RKO (cell line): Measurements from ENCODE around the gene ABLIM2.
A peak's percentile ranks its signal among the peaks of the same experiment; 100 is the strongest.

Source experiments
- DNase-seq: peaks from one replicate; pipeline ENCODE4 v3.0.0-alpha.2; 2016; ENCODE audit warnings: low spot score

The ABLIM2 gene

GRCh38 chr4:8004066-8004465, 154.5 kb downstream of the ABLIM2 start:
- no peak for DNase-seq

DNA sequence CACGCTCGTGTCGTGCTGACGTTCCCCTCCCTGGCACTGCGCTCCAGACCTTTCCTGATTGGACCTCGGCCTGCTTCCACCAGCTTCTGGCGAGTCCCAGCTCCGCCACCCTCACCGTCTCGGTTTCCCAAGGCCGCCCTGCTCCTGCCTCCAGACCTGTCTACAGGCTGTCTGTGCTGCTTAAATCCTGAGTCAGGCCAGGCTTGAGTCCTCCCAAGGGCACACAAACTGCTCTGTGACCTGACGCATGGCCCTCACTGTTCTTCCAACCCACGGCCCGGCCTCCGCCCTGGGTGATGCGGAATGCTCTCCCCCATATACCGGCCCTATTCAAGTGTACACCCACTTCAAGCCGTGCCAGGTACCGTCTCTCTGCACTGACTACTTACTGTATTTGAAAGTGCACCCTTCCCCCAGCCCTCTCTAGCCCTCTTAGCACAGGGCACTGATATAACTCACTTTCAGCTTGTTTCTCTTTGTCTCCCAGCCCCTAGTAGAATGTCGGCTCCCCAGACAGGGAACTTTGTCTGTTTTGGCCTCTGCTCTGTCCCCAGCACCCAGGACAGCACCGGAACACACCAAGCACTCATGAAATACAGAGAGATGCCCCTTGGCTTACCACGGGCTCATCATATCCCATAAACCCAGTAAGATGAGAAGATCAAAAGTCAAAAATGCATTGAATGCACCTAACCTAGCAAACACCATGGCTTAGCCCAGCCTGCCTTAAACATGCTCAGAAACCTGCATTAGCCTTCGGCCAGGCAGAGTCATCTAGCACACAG, 155.9 kb downstream of the ABLIM2 start:
- no peak for DNase-seq

GRCh38 chr4:8001564-8002355, 156.9 kb downstream of the ABLIM2 start:
- DNase-seq = no peak

DNA sequence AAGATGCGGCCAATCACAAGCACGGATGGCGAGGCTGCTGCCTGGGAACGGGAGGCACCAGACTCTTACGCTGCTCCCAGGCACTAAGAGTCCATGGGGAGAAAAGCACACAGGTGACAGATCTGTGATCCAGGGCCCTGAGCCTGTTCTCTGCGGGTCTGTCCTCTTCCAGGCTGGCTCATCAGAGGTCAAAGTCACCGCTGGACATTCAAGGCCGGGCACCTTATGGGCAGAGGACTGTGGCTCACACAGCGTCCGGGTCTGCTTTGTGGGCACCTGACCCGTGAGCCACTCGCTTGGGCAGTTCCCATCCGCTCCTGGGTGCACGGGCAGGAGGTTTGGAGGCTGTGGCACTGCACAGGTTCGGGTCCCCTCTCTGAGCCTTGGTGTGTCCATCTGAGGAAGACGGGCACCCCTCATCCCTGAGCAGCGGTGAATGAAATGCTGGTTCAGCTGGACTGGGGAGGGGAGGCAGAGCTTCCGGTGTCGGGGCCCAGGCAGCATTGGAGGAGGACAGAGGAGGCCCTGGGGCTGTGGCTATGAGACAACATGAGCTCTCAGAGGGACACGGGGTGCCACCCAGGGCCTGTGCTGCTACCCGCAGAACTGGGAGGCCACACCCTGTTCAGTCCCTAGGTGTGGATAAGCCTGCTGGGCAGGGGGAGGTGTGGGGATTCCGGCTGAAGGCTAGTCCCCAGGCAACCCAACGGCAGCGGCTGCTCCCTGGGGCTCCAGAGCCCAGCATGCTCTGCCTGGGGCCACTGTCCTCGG, 157.7 kb downstream of the ABLIM2 start:
- DNase-seq = no peak

DNA sequence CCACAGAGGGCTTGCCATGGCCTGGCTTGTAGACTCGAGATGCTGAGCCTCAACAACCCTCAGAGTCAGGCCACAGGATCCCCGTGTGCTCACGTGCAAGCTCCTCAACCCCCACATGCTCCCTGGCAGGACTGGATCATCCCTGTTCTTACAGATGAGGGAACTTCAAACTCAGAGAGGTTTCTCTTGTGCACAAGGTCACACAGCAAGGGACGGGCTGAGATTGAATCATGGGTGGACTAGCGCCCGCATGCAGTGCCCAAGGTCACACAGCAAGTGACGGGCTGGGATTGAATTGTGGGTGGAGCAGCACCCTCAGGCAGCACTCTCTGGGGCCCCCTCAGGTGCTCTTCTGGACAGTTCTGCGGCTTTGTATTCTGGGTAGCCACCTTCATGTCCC, 158.4 kb downstream of the ABLIM2 start:
- DNase-seq = no peak

DNA sequence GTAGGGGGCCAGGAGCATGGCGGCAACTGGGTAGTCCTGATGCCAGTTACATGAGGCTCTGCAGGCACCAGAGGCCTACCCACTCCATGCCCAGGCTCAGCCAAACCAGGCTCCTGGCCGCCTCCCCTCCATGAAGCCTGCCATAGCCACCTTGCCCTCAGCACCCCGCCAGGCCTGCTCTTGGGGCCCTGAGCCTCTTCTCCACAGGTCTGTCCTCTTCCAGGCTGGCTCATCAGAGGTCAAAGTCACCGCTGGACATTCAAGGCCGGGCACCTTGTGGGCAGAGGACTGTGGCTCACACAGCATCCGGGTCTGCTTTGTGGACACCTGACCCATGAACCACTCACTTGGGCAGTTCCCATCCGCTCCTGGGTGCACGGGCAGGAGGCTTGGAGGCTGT, 158.9 kb downstream of the ABLIM2 start:
- DNase-seq = no peak

GRCh38 chr4:7999279-7999678, 159.3 kb downstream of the ABLIM2 start:
- no peak for DNase-seq

- no peak for DNase-seq
Measured at GRCh38 chr4:7998447-7998846, 160.2 kb downstream of the ABLIM2 start.

- DNase-seq = no peak
Measured at GRCh38 chr4:7995866-7996265, 162.7 kb downstream of the ABLIM2 start.

- no peak for DNase-seq
Measured at GRCh38 chr4:7995135-7995534, 163.5 kb downstream of the ABLIM2 start.

DNA sequence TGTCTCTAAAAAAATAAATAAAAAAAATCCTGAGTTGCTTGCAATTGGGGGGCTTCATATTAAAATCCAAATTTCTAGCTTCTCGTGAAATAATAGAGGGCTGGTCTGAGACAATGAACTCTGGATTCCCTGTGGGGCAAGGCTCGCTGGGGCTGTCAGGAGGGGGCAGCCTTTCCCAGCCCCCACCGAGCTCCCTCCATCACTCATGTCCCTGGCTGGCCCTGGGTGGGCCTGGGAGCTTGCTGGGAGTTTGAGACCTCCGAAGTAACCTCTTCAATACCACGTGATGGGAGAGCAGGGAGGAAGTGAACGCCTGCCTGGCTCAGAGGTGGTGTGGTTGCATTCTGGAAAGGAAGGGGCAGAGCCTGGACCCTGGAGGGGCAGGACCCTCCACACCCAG, 164.9 kb downstream of the ABLIM2 start:
- no peak for DNase-seq

- no peak for DNase-seq
Measured at GRCh38 chr4:7992846-7993245, 165.8 kb downstream of the ABLIM2 start.

GRCh38 chr4:7990807-7991459, 167.7 kb downstream of the ABLIM2 start:
- DNase-seq = no peak

- no peak for DNase-seq
Measured at GRCh38 chr4:7989654-7990053, 169.0 kb downstream of the ABLIM2 start.

DNA sequence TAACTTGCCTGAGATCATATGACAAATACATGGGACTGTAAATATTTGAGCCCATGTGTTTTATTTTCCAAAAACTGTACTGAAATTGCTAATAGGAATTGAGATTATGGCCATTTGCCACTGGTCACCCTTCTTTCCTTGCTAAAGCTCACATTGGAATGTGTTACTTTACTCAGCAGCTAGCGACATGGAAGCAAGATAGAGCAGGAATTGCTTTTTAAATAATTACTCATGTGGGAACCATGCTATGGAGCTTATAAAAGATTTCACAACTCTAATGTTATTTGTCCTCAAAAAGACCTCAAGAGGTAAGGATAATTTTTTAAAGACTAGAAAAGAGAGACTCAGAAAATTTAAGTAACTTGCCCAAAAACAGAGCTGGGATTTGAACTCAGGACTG, 170.2 kb downstream of the ABLIM2 start:
- no peak for DNase-seq

DNA sequence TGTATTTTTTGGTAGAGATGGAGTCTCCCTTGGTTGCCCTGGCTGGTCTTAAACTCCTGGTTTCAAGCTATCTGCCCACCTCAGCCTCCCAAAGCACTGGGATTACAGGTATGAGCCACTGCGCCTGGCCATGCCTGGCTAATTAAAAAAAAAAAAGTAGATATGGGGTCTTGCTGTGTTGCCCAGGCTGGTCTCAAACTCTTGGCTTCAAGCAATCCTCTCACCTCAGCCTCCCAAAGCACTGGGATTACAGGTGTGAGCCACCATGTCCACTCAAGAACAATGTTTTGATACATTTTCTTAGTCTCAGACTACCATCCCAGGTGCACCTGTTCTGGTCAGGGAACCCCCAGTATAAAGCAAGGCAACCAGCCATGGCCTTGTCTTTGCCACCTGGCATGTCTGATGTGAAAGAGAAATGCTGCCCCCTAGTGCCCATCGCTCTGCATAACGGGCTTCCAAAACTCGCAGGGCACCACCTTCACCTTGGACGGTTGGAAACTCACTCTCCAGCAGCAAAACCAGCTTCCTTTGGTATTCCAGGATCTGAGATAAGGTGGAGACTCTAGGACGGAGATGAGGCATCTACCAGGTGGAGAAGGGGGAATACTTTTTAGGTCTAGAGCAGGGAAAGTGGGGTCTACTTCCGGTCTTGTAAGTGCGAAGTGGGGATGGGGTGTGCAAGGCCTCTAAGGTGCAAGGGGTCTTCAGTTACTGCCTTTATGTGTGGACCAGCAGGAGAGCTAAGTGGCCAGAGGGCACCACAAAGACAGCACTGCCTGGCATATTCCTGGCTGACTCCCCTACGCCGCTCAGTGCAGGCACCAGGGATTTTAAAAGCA, 171.2 kb downstream of the ABLIM2 start:
- DNase-seq = peak; percentile 60

- no peak for DNase-seq
Measured at GRCh38 chr4:7985891-7986441, 172.6 kb downstream of the ABLIM2 start.

GRCh38 chr4:7985072-7985471, 173.5 kb downstream of the ABLIM2 start:
- no peak for DNase-seq

DNA sequence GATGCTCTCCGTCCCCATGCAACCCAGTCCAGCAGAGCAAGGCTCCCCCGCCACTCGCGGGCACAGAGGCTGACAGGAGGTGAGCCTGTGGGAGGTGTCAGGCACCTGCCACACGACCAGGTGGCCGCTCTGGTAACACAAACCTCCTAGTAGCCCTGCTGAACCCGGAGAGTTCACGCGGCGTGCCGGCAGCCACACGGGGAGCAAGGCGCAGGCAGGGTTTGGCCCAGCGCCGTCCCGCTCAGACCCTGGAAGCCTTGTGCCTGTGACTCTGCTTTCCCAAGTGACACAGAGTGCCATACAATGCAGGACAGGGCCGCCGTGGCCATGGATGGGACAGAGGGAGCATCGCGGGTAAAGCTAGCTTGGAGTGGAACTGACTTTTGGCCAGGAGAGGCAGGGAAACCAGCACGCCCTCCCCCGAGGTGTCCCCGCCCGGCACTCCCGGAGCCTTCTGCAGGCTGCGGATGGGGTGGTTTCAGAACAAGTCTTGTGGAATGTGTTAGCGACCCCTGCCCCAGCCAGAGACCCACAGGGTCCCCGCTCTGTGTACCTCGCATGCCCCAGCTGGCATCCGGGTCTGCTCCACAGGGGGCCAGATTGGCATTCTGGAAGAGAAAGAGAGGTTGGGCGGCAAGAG, 174.2 kb downstream of the ABLIM2 start:
- DNase-seq = no peak

DNA sequence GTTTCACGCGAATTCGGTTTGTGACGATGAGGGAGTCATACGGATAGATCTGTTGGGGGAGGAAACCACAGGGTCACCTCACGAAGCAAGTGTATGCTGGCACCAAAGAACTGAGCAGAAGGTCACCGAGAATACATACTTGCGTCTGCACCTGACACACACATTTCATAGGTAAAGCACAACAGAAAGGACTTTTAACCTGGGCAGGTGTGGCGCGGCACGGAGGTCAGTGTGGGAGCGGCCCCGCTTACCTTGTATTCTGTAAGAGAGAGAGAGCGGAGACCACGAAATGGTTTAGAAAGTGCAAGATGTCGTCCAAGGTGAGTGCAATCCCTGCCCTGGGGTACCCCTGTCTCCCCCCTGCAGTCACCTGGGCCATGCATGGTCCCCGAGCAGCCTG, 175.3 kb downstream of the ABLIM2 start:
- DNase-seq = no peak
